KMS-11 (cell line): Measurements from ENCODE around the gene OR51E1.

Experiments
- H2AFZ ChIP-seq: fragments of 200-600 bp; sonication (generic); 2 replicates; pipeline ENCODE4 v1.6.1; 2016; ENCODE audit warnings: antibody characterized with exemption, mixed run types, low read depth
- H3K27ac ChIP-seq: fragments of 200-600 bp; sonication (generic); 2 replicates; pipeline ENCODE4 v1.6.1; 2016; ENCODE audit warnings: mild to moderate bottlenecking, mixed run types
- H3K27me3 ChIP-seq: fragments of 200-600 bp; sonication (generic); 2 replicates; pipeline ENCODE4 v1.6.1; 2017; ENCODE audit warnings: mild to moderate bottlenecking, low read depth, mixed run types, moderate library complexity; ENCODE audit not compliant: insufficient read depth
- H3K36me3 ChIP-seq: fragments of 200-600 bp; sonication (generic); 2 replicates; pipeline ENCODE4 v1.6.1; 2017; ENCODE audit warnings: mild to moderate bottlenecking, mixed run types; ENCODE audit not compliant: insufficient read depth
- H3K4me1 ChIP-seq: fragments of 200-600 bp; sonication (generic); 2 replicates; pipeline ENCODE4 v1.6.1; 2016; ENCODE audit warnings: mild to moderate bottlenecking, low read depth, mixed run types; ENCODE audit not compliant: poor library complexity, severe bottlenecking
- H3K4me2 ChIP-seq: fragments of 200-600 bp; sonication (generic); 2 replicates; pipeline ENCODE4 v1.7.0; 2016; ENCODE audit warnings: mild to moderate bottlenecking, mixed run types
- H3K4me3 ChIP-seq: fragments of 200-600 bp; sonication (generic); IDR thresholded peaks from 2 replicates; pipeline ENCODE4 v1.6.1; 2017; ENCODE audit warnings: low read depth, low read length, mixed read lengths; ENCODE audit not compliant: insufficient read depth
- H3K79me2 ChIP-seq: fragments of 200-600 bp; sonication (generic); 2 replicates; pipeline ENCODE4 v1.6.1; 2016; ENCODE audit warnings: low read depth, mixed run types; ENCODE audit not compliant: insufficient read depth
- H3K9ac ChIP-seq: fragments of 200-600 bp; sonication (generic); 2 replicates; pipeline ENCODE4 v1.6.1; 2016; ENCODE audit warnings: mild to moderate bottlenecking, mixed run types
- H4K20me1 ChIP-seq: fragments of 200-600 bp; sonication (generic); 2 replicates; pipeline ENCODE4 v1.6.1; 2016; ENCODE audit warnings: mild to moderate bottlenecking, mixed run types; ENCODE audit not compliant: insufficient read depth
- TF ChIP-seq, protein P1 (sequence below): fragments of 200-600 bp; sonication (generic); conservative IDR thresholded peaks from 2 replicates; pipeline ENCODE4 v1.6.1; 2017; ENCODE audit warnings: low read depth, mild to moderate bottlenecking, antibody characterized with exemption, low read length, moderate library complexity, mixed read lengths

The OR51E1 gene

DNA sequence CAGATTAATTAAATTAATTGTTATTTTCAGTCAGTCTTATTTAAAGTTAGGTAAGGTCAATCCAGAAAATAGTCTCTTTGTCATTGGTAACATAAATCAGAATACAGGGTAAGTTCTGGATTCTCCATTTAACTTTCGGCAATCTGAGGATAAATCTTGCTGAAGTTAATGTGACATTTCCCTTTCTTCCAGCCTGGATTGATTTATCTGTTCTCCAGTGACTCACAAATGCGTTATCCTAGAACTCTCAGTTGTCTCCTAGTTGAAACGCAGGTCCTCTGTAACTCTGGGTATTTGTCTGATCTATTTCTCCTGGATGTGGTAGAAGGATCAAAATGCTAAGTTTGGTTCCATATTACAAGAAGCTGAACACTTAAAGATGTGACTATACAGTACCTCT lies 21.0 kb downstream of the OR51E1 start:
- H2AFZ ChIP-seq, result no peak overlapping the region
- H3K79me2 ChIP-seq, result no peaks in the 10 kb centered on the region

DNA sequence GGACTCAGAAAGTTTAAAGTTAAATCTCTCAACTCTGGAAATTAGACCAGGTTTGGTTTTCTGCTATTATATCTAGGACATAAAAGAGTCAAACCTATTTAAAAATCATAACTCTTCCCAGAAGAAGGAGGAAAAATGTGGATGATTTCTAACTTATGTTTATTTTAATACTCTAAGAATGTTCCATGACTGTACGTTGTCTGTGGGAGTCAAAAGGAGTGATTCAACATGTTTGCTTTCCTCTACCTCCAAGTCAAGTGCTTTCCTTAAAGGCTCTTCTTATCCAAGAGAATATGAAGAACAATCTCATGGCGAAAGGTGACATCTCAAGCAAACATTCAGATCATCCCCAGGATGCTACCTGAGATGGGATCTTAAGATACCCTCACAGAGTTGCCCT lies 21.6 kb downstream of the OR51E1 start:
- TF ChIP-seq, protein P1, sequence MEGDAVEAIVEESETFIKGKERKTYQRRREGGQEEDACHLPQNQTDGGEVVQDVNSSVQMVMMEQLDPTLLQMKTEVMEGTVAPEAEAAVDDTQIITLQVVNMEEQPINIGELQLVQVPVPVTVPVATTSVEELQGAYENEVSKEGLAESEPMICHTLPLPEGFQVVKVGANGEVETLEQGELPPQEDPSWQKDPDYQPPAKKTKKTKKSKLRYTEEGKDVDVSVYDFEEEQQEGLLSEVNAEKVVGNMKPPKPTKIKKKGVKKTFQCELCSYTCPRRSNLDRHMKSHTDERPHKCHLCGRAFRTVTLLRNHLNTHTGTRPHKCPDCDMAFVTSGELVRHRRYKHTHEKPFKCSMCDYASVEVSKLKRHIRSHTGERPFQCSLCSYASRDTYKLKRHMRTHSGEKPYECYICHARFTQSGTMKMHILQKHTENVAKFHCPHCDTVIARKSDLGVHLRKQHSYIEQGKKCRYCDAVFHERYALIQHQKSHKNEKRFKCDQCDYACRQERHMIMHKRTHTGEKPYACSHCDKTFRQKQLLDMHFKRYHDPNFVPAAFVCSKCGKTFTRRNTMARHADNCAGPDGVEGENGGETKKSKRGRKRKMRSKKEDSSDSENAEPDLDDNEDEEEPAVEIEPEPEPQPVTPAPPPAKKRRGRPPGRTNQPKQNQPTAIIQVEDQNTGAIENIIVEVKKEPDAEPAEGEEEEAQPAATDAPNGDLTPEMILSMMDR, result no peak
- H3K4me1 ChIP-seq, result no peaks in the 10 kb centered on the region

More for the DNA sequence above, 21.0 kb downstream of the OR51E1 start:
- H3K36me3 ChIP-seq, result no peaks in the 10 kb centered on the region
- TF ChIP-seq, protein P1, result no peak
- H3K4me1 ChIP-seq, result no peaks in the 10 kb centered on the region
- no peak overlapping the region for H3K4me3 ChIP-seq
- no peak overlapping the region for H3K4me2 ChIP-seq
- no peak overlapping the region for H3K9ac ChIP-seq
- H3K27me3 ChIP-seq, result no peaks in the 10 kb centered on the region
- no peak overlapping the region for H3K27ac ChIP-seq
- no peaks in the 10 kb centered on the region for H4K20me1 ChIP-seq

DNA sequence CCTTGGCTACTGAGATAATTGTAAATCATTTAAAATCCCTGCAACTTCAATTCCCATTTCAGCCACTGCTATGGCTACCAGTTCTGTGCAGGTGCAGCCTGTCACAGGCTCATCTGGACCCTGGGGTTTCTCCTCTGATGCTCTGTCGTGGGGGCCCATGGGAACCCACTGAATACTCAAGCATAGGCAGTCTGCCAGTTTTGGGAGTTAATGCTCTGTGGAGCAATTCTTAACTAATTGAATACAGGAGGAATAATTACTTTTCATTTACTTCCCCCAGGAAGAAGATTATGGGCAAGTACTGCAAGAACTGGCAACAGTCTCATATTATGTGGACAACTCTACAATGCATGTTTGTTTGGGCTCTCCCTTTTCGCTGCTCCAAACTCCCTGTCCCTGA lies 28.0 kb downstream of the OR51E1 start:
- no peak overlapping the region for H3K4me2 ChIP-seq
- no peaks in the 10 kb centered on the region for H3K27me3 ChIP-seq
- TF ChIP-seq, protein P1, result no peak
- no peaks in the 10 kb centered on the region for H3K4me1 ChIP-seq
- no peak overlapping the region for H3K9ac ChIP-seq
- H2AFZ ChIP-seq, result no peak overlapping the region
- H3K27ac ChIP-seq, result no peak overlapping the region
- H3K36me3 ChIP-seq, result no peaks in the 10 kb centered on the region
- H4K20me1 ChIP-seq, result no peaks in the 10 kb centered on the region
- H3K4me3 ChIP-seq, result no peak overlapping the region
- H3K79me2 ChIP-seq, result no peaks in the 10 kb centered on the region

More for the DNA sequence above, 21.6 kb downstream of the OR51E1 start:
- Histone ChIP-seq H3K4me3 (no peak overlapping the region), H3K9ac (no peak overlapping the region), H3K4me2 (no peak overlapping the region), H2AFZ (no peak overlapping the region), H3K27ac (no peak overlapping the region), H4K20me1 (no peaks in the 10 kb centered on the region), H3K36me3 (no peaks in the 10 kb centered on the region), H3K79me2 (no peaks in the 10 kb centered on the region), H3K27me3 (no peaks in the 10 kb centered on the region)

DNA sequence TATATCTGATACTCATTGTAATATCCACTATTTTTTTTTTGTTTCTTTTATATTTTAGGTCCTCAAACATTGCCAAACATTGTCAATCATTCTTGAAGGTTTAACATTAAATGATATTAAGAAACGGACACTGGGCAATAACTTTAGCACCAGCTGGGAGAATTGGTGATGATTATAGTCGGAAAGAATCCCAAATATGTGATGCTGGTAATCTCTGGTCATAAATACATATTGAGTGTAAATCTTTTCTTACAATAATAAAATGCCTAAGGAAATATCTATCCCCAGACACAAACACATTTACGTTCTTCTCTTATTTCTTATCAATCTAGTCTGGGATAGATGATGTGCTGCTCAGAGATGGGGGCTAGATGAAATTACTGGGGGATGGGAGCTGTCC lies 28.7 kb downstream of the OR51E1 start:
- H3K4me2 ChIP-seq, result no peak overlapping the region
- no peaks in the 10 kb centered on the region for H4K20me1 ChIP-seq
- H3K36me3 ChIP-seq, result no peaks in the 10 kb centered on the region
- no peak overlapping the region for H3K4me3 ChIP-seq
- H3K9ac ChIP-seq, result no peak overlapping the region
- H3K27ac ChIP-seq, result no peak overlapping the region
- no peaks in the 10 kb centered on the region for H3K79me2 ChIP-seq
- no peak overlapping the region for H2AFZ ChIP-seq
- H3K27me3 ChIP-seq, result no peaks in the 10 kb centered on the region
- TF ChIP-seq, protein P1, result no peak
- H3K4me1 ChIP-seq, result no peaks in the 10 kb centered on the region

DNA sequence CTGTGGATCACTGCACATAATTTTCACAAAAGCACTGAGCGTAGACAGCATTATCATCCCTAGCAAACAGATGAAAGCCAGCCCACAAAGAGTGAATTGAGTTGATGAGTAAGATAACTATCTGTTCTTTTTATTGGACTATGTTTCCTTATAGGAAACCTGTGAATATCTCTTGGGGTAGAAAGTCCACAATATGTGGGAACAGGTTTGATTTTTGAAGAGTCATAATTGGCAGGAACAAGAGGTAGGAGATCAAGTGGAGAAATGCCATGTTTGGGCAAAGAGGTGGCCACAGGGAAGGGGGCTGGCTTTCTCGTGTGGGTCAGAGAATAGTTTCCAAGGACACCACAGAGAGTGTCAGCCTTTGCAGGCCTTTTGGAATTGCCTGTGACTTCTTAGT lies 30.0 kb downstream of the OR51E1 start:
- H3K27ac ChIP-seq, result no peak overlapping the region
- TF ChIP-seq, protein P1, result no peak
- no peaks in the 10 kb centered on the region for H4K20me1 ChIP-seq
- no peak overlapping the region for H2AFZ ChIP-seq
- H3K4me1 ChIP-seq, result no peaks in the 10 kb centered on the region
- no peak overlapping the region for H3K4me3 ChIP-seq
- H3K27me3 ChIP-seq, result no peaks in the 10 kb centered on the region
- H3K9ac ChIP-seq, result no peak overlapping the region
- H3K36me3 ChIP-seq, result no peaks in the 10 kb centered on the region
- H3K79me2 ChIP-seq, result no peaks in the 10 kb centered on the region
- no peak overlapping the region for H3K4me2 ChIP-seq
